NCI-H1105 (cell line): ENCODE results near the gene INTU.

Source experiments
- DNase-seq: peaks from one replicate; lab custom pipeline; 2025; lab: John Stamatoyannopoulos, UW

The INTU gene

GRCh38 chr4:127747883-127748282 is 115.1 kb downstream of the INTU start:
- DNase-seq: no peak

GRCh38 chr4:127748957-127749356 is 116.2 kb downstream of the INTU start:
- no peak for DNase-seq

GRCh38 chr4:127756906-127757305 is 124.1 kb downstream of the INTU start:
- no peak for DNase-seq

GRCh38 chr4:127759228-127759820 is 126.6 kb downstream of the INTU start:
- DNase-seq: no peak

GRCh38 chr4:127759893-127760292 is 127.1 kb downstream of the INTU start:
- no peak for DNase-seq

- DNase-seq: no peak
These were observed 138.9 kb downstream of the INTU start for GRCh38 chr4:127771535-127772275.

- no peak for DNase-seq
These were observed 140.3 kb downstream of the INTU start for GRCh38 chr4:127772769-127773671.

- DNase-seq: no peak
These were observed 143.1 kb downstream of the INTU start for GRCh38 chr4:127775843-127776242.
